Tibial artery (tissue), 4 donors: ENCODE data around the gene TRAIP.

Experiments
- DNase-seq, 2 donors: peaks; one replicate each; pipeline ENCODE4 v3.0.0-alpha.2; 2019
- H3K27ac ChIP-seq, 2 donors: fragments of 200-600 bp; sonication (generic) in 1 of 2; 1 replicate in 1 of 2; 2 replicates in 1 of 2; pipeline ENCODE4 v1.5.1; 2018 to 2019; ENCODE audit warnings: mild to moderate bottlenecking in 1 of 2
- H3K27me3 ChIP-seq, 2 donors: fragments of 200-600 bp; sonication (generic) in 1 of 2; one replicate each; pipeline versions ENCODE4 v1.5.1 to v1.6.0; 2016 to 2019
- H3K36me3 ChIP-seq, 3 donors: fragments of 200-600 bp; sonication (generic) in 2 of 3; one replicate each; pipeline ENCODE4 v1.5.1; 2016 to 2019; ENCODE audit warnings: mild to moderate bottlenecking in 2 of 3
- H3K4me1 ChIP-seq, 4 donors: fragments of 200-600 bp; sonication (generic) in 2 of 4; 1 replicate in 3 of 4; 2 replicates in 1 of 4; pipeline ENCODE4 v1.5.1; 2016 to 2019
- H3K4me3 ChIP-seq, 2 donors: fragments of 200-600 bp; sonication (generic) in 1 of 2; 1 replicate in 1 of 2; 2 replicates in 1 of 2; pipeline ENCODE4 v1.5.1; 2018 to 2019; ENCODE audit warnings: mild to moderate bottlenecking in 2 of 2
- H3K9me3 ChIP-seq, 3 donors: fragments of 200-600 bp; sonication (generic) in 1 of 3; one replicate each; pipeline ENCODE4 v1.5.1; 2016 to 2019
- intact Hi-C: fragments of 100-400 bp; cut with DNase I; formaldehyde crosslinking; loops from one replicate; pipeline ENCODE4 v1.15.0; 2023; ENCODE audit warnings: low total_unique reads
- TF ChIP-seq, protein P1 (sequence below), 2 experiments: fragments of 200-600 bp in 1 of 2; fragments of 450-650 bp in 1 of 2; IDR thresholded peaks; one replicate each; pipeline ENCODE4 v1.5.1; 2017 to 2019; ENCODE audit warnings: antibody characterized with exemption in 2 of 2, mild to moderate bottlenecking in 1 of 2, moderate library complexity in 1 of 2

Gene TRAIP

DNA sequence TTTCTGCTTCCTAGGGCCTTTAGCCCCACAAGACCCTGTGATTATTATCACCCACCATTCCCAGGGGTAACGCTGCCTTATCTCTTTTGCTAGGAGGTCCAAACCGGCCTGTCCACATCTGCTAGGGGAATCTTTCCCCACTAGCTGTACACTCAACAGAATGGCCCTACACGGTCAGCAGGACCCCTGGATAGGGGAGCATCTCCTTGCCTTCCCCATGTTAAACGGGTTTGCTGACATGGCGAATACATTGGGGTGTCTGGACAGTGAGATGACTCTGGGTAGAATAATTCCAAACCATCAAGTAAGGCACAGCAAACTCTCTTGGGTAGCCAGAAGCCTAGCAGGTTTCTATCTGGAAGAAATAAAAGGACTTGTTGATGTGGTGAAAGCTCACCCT, 702 bp downstream of the TRAIP start:
- H3K9me3 ChIP-seq, result no peaks in the 10 kb centered on the region
- H3K4me1 ChIP-seq, result peaks cover 0 to 14% (median 11%) of the 10 kb centered on the region in 4 donors
- DNase-seq, result no peak
- H3K4me3 ChIP-seq, result peak overlapping the region; percentile 54 to 63
- H3K27ac ChIP-seq, result no peak overlapping the region
- TF ChIP-seq, protein P1, sequence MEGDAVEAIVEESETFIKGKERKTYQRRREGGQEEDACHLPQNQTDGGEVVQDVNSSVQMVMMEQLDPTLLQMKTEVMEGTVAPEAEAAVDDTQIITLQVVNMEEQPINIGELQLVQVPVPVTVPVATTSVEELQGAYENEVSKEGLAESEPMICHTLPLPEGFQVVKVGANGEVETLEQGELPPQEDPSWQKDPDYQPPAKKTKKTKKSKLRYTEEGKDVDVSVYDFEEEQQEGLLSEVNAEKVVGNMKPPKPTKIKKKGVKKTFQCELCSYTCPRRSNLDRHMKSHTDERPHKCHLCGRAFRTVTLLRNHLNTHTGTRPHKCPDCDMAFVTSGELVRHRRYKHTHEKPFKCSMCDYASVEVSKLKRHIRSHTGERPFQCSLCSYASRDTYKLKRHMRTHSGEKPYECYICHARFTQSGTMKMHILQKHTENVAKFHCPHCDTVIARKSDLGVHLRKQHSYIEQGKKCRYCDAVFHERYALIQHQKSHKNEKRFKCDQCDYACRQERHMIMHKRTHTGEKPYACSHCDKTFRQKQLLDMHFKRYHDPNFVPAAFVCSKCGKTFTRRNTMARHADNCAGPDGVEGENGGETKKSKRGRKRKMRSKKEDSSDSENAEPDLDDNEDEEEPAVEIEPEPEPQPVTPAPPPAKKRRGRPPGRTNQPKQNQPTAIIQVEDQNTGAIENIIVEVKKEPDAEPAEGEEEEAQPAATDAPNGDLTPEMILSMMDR (IDR thresholded peaks at IDR 0.05), result no peak
- no peaks in the 10 kb centered on the region for H3K36me3 ChIP-seq
- intact Hi-C loops, result no loop called here
- H3K27me3 ChIP-seq, result no peaks in the 10 kb centered on the region

- Histone ChIP-seq H3K36me3 (no peaks in the 10 kb centered on the region), H3K4me1 (no peaks in the 10 kb centered on the region), H3K27me3 (no peaks in the 10 kb centered on the region), H3K9me3 (no peaks in the 10 kb centered on the region), H3K4me3 (no peak overlapping the region), H3K27ac (no peak overlapping the region)
- intact Hi-C loops, result loop anchor here (10.0 kb wide), 1 partner anchor 59 kb away; the partner anchor contains the start of gene MST1R
- DNase-seq, result no peak
- TF ChIP-seq, protein P1 (IDR thresholded peaks at IDR 0.05), result no peak
Measured at GRCh38 chr3:49845694-49846093, 10.7 kb downstream of the TRAIP start.

DNA sequence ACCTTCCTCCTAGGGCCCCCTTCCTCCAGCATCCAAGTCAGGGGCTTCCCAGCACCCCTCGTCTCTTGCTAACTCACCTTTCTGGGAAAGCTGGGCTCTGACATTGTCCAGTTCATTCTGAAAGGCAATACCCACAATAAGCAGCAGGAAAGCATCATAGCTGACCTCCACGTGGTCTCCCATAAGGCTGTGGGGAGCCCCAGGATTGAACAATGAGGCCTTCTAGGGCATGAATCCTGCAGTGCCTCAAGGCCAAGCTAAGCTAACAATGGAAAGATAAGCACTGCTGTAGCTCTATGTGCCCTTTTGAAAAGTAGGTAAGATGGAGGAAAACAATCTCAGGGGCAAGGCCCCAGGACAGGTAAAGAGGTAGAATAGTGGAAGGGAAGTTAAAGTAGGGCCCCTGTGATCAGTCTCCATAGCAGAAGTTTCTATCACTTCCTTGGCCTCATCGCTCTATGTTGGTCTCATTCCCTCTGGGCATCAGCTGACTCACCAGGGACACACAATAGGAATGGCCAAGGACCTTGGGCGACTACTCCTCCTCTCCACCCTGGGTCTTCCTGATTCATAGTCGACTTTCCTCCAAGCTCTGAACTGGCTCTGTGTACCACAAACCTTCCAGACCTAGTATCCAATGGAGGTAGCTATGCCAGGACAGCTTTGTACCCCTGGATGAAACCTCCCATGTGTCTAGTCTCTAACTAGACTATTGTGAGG, 11.7 kb downstream of the TRAIP start:
- intact Hi-C loops, result loop anchor here (10.0 kb wide), 1 partner anchor 60 kb away; the partner anchor contains the start of gene MST1R

GRCh38 chr3:49842843-49843517, 13.4 kb downstream of the TRAIP start:
- no peak overlapping the region for H3K4me3 ChIP-seq
- no peaks in the 10 kb centered on the region for H3K9me3 ChIP-seq
- no peak for DNase-seq
- H3K36me3 ChIP-seq, result no peaks in the 10 kb centered on the region
- H3K27ac ChIP-seq, result no peak overlapping the region
- TF ChIP-seq, protein P1 (IDR thresholded peaks at IDR 0.05), result no peak
- H3K27me3 ChIP-seq, result no peaks in the 10 kb centered on the region
- peaks cover 0 to 7% (median 1%) of the 10 kb centered on the region in 4 donors for H3K4me1 ChIP-seq
- intact Hi-C loops, result loop anchor here (10.0 kb wide), 1 partner anchor 62 kb away; the partner anchor contains the start of gene MST1R

More for the DNA sequence above, 11.7 kb downstream of the TRAIP start:
- DNase-seq, result no peak
- TF ChIP-seq, protein P1 (IDR thresholded peaks at IDR 0.05), result no peak
- Histone ChIP-seq H3K27ac (no peak overlapping the region), H3K9me3 (no peaks in the 10 kb centered on the region), H3K36me3 (no peaks in the 10 kb centered on the region), H3K4me3 (no peak overlapping the region), H3K4me1 (peaks cover 0 to under 1% (median 0%) of the 10 kb centered on the region in 4 donors), H3K27me3 (no peaks in the 10 kb centered on the region)

DNA sequence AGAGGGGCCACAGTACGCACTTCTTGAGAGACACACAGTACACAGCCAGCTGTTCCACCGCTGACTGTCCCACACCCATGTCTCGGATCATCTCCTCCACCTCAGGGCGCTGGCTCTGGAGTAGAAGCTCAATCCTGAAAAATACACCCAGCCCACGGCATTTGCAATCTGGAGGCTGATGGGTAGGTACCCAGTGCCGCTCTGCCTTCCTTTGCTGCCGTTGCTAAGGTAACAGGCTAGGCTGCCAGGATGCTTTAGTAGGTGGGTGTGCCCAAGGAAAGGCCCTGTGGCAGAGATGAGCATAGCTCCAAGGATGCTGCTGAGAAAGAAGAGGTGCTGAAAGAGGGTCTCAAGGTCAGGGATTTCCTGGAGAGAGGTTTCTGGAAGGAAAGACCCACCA, 14.6 kb downstream of the TRAIP start:
- Histone ChIP-seq H3K27me3 (no peaks in the 10 kb centered on the region), H3K36me3 (no peaks in the 10 kb centered on the region), H3K9me3 (no peaks in the 10 kb centered on the region), H3K27ac (no peak overlapping the region), H3K4me1 (peaks cover 0 to 7% (median 1%) of the 10 kb centered on the region in 4 donors), H3K4me3 (no peak overlapping the region)
- DNase-seq, result no peak
- intact Hi-C loops, result loop anchor here (10.0 kb wide), 1 partner anchor 63 kb away; the partner anchor contains the start of gene MST1R
- TF ChIP-seq, protein P1 (IDR thresholded peaks at IDR 0.05), result no peak
